GM10266 (cell line): ENCODE results near the gene ISL2.

Experiments
- DNase-seq: peaks from one replicate; pipeline ENCODE4 v3.0.0; 2012; ENCODE audit errors: extremely low spot score
- TF ChIP-seq, protein P1 (sequence below): IDR thresholded peaks from 2 replicates; pipeline ENCODE4 v1.5.1; 2012; ENCODE audit warnings: mild to moderate bottlenecking, low read depth; ENCODE audit not compliant: control insufficient read depth, insufficient read depth; ENCODE audit errors: missing control alignments

Gene ISL2

DNA sequence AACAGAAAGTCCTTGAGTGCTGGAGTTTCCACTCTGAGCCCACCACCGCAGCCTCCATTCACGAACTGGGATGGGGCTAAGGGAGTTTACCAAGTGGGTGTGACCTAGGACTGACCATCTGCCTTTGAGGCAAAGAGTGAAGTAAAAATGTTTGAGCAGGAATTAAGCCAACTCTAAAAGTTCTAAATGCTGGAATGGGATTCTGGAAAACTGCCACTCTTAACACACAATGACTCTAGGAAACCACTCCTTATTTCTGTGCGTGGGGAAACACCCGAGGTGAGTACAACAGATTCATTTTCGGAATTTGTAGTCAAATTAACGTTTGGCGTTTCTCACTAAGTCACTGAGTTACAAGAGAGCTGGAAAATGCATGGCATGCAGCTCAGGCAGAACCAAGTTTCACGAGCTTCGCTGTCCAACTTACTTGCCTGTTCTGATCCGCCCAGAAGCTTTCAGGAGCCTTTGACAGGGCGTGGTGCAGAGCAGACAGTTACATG lies 31.6 kb downstream of the ISL2 start:
- no peak for DNase-seq
- TF ChIP-seq, protein P1, sequence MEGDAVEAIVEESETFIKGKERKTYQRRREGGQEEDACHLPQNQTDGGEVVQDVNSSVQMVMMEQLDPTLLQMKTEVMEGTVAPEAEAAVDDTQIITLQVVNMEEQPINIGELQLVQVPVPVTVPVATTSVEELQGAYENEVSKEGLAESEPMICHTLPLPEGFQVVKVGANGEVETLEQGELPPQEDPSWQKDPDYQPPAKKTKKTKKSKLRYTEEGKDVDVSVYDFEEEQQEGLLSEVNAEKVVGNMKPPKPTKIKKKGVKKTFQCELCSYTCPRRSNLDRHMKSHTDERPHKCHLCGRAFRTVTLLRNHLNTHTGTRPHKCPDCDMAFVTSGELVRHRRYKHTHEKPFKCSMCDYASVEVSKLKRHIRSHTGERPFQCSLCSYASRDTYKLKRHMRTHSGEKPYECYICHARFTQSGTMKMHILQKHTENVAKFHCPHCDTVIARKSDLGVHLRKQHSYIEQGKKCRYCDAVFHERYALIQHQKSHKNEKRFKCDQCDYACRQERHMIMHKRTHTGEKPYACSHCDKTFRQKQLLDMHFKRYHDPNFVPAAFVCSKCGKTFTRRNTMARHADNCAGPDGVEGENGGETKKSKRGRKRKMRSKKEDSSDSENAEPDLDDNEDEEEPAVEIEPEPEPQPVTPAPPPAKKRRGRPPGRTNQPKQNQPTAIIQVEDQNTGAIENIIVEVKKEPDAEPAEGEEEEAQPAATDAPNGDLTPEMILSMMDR: no peak

DNA sequence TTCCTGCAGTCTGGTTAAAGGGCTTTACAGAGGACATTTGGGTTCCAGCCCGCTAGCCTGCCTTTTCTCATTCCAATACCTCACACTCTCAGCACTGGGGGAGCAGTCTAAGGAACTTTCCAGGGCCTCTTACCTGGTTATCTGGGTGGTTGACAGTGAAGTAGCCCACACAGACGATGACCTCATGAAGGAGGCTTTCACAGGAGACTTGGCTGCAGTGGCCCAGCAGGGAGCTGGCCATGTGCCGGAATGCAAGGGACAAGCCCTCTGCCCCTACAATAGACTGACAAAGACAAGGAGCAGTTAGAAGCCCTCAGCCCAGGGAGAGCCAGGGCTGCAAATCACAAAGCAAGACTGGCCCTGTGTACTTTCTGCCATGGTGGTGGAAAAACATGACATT lies 39.5 kb downstream of the ISL2 start:
- DNase-seq: no peak
- TF ChIP-seq, protein P1: no peak

DNA sequence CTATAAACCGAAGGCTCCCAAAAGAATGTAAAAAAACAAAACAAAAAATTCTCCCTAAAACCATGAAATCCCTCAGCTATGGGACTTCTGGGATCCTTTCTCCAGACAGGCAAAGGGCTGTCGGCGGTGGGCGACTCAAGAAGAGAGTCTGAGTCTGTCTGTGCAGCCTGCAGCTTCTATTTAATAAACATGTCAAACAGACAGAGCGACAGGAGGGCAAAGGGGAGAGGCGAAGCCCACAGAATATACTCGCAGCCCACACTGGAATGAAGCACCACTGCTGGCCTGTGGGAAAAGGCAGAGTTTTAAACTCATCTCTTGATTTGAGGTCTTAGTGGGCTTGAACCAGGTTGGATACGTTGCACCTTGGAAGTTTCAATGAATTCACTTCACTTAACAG lies 40.2 kb downstream of the ISL2 start:
- DNase-seq: no peak
- TF ChIP-seq, protein P1: no peak

DNA sequence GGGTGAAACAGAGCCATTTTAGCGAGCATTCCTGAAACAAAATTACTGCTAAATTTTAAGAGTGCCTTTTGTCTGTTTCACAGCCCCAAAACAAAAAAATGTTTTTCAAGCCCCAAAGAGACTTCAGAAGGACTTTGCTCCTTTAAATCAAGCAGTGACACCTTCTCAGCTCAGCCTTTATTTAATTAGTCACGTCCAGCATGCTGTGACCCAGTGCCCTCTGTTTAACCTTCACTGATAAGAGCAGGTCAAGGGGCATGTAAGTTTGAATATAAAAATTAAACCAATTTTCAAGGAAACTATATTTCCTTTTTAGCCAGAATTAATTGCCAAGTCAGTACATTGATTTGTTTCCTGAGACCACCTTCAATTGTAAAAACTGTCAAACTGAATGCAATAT lies 40.6 kb downstream of the ISL2 start:
- no peak for DNase-seq
- TF ChIP-seq, protein P1: no peak

DNA sequence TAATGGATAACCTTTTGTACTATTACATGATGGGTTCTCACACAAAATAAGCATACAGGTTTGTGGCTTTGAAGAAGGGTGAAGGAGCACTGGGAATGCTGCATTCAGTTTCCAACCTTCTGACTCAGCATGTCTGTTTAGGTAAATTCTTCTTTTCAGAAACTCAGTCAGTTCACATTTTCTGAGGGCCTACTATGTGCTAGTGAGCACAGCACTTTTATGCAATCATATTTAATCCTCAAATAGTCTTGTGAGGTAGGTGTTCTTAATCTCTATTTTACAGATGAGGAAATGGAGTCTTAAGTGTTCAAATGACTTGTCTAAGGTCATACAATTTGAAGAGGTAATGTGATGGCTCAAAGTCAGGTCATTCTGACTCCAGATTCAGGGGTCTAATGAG lies 41.2 kb downstream of the ISL2 start:
- TF ChIP-seq, protein P1: no peak
- no peak for DNase-seq

DNA sequence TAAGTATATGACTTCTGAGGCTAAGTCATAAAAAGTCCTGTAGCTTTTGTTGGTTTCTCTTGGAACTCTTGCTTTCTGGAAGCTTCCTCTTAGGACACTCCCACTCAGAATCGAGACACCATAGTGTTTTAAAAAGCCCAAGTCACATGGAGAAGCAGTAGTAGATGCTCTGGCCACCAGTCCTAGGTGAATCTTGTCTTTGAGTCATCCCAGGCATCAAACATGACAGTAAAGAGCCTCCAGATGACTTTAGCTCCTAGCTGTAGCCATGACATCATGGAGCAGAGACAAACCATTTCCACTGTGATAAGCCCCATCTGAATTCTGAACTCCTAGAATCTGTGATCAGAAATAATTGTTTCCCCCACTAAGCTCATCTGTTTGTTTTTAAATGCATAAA lies 42.1 kb downstream of the ISL2 start:
- TF ChIP-seq, protein P1: no peak
- no peak for DNase-seq

DNA sequence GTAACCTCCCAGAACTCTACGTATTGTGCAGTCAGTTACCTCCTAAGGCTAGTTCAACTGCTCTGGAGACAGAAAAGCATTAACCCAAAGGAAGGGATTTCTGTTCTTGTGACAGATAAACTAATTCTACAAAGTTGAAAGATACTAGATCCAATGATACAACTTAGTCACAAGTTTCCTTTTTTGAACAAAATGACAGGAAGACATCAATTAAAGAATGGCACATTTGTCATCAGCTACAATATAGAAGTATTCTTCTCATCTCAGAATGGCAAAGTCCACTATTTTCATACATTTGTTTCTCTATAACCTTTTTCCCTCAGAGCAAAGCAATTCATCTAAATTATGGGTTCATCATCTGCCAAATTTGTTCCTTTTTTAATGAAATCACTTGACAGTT lies 43.7 kb downstream of the ISL2 start:
- TF ChIP-seq, protein P1: no peak
- DNase-seq: no peak

DNA sequence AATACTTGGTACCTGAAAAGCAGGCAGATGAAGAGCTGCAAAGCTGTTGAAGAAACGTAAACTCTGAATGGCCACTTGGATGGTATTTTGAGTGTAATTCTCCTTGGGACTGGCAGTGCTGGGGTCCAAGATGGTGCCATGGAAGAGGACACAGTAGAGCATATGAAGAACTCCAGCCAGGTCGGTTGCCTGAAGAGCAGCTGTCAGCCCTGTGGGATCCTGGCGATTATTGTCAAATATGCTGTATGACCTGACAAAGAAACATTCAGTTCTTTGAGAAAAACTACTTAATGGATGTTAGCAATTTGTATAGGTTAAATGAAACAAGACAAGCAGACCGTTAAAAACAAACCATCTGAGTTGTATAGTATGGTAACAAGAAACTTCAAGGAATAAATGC lies 44.8 kb downstream of the ISL2 start:
- TF ChIP-seq, protein P1: no peak

More for the DNA sequence above, 44.8 kb downstream of the ISL2 start:
- no peak for DNase-seq
